Stimulated activated naive CD8-positive, alpha-beta T cell treated with anti-CD3 and anti-CD28 coated beads, Interleukin-15, Interleukin-2, amounts not matched to agents 100 ng/mL and 50 ng/mL, for 24 hours (primary cell): ENCODE measurements around the gene PTGR1.
"Not testable (repeated sequence)": the region's sequence is repeated elsewhere in the genome, so short reads cannot be mapped to it uniquely, and the experiment has no call there.

Experiments used
- H3K27ac Mint-ChIP-seq: one replicate; pipeline ENCODE4 v1.8.0; 2021; ENCODE audit warnings: mild to moderate bottlenecking, mixed read lengths
- H3K27me3 Mint-ChIP-seq: one replicate; pipeline ENCODE4 v1.8.0; 2021; ENCODE audit warnings: mixed read lengths
- H3K36me3 Mint-ChIP-seq: one replicate; pipeline ENCODE4 v1.8.0; 2021; ENCODE audit warnings: low read depth, mixed read lengths
- H3K4me1 Mint-ChIP-seq: one replicate; pipeline ENCODE4 v1.8.0; 2021; ENCODE audit warnings: low read depth, mixed read lengths
- H3K4me3 Mint-ChIP-seq: one replicate; pipeline ENCODE4 v1.8.0; 2021; ENCODE audit warnings: mild to moderate bottlenecking, mixed read lengths
- H3K9me3 Mint-ChIP-seq: one replicate; pipeline ENCODE4 v1.8.0; 2021; ENCODE audit warnings: mixed read lengths

PTGR1 gene

GRCh38 chr9:111628411-111628810, 29.0 kb upstream of the PTGR1 start:
- H3K27me3 Mint-ChIP-seq: peaks cover 2% of the 10 kb centered on the region
- H3K36me3 Mint-ChIP-seq: peaks cover 18% of the 10 kb centered on the region
- H3K9me3 Mint-ChIP-seq: no peaks in the 10 kb centered on the region
- H3K4me1 Mint-ChIP-seq: peaks cover 26% of the 10 kb centered on the region
- H3K27ac Mint-ChIP-seq: no peak overlapping the region
- no peak overlapping the region for H3K4me3 Mint-ChIP-seq

- H3K27me3 Mint-ChIP-seq: peaks cover 8% of the 10 kb centered on the region
- no peaks in the 10 kb centered on the region for H3K9me3 Mint-ChIP-seq
- H3K4me3 Mint-ChIP-seq: no peak overlapping the region
- peaks cover 8% of the 10 kb centered on the region for H3K36me3 Mint-ChIP-seq
- peaks cover 16% of the 10 kb centered on the region for H3K4me1 Mint-ChIP-seq
- no peak overlapping the region for H3K27ac Mint-ChIP-seq
Measured at GRCh38 chr9:111627260-111627963, 28.0 kb upstream of the PTGR1 start.

GRCh38 chr9:111622626-111623025, 23.2 kb upstream of the PTGR1 start:
- Mint-ChIP-seq H3K27ac (no peak overlapping the region), H3K4me1 (no peaks in the 10 kb centered on the region), H3K27me3 (peaks cover 8% of the 10 kb centered on the region), H3K36me3 (no peaks in the 10 kb centered on the region), H3K9me3 (no peaks in the 10 kb centered on the region), H3K4me3 (no peak overlapping the region)

GRCh38 chr9:111621895-111622480, 22.5 kb upstream of the PTGR1 start:
- Mint-ChIP-seq H3K27me3 (peaks cover 8% of the 10 kb centered on the region), H3K36me3 (no peaks in the 10 kb centered on the region), H3K4me1 (no peaks in the 10 kb centered on the region), H3K27ac (no peak overlapping the region), H3K9me3 (no peaks in the 10 kb centered on the region), H3K4me3 (no peak overlapping the region)

GRCh38 chr9:111617349-111617748, 17.9 kb upstream of the PTGR1 start:
- H3K27me3 Mint-ChIP-seq: peaks cover 18% of the 10 kb centered on the region
- H3K4me1 Mint-ChIP-seq, H3K27ac Mint-ChIP-seq, H3K4me3 Mint-ChIP-seq, H3K36me3 Mint-ChIP-seq, H3K9me3 Mint-ChIP-seq: not testable (repeated sequence)

GRCh38 chr9:111615928-111616327, 16.5 kb upstream of the PTGR1 start:
- Mint-ChIP-seq H3K4me1 (no peaks in the 10 kb centered on the region), H3K36me3 (no peaks in the 10 kb centered on the region), H3K27me3 (peaks cover 21% of the 10 kb centered on the region), H3K9me3 (no peaks in the 10 kb centered on the region), H3K4me3 (no peak overlapping the region), H3K27ac (no peak overlapping the region)

GRCh38 chr9:111613436-111614040, 14.1 kb upstream of the PTGR1 start:
- H3K4me3 Mint-ChIP-seq: no peak overlapping the region
- no peaks in the 10 kb centered on the region for H3K36me3 Mint-ChIP-seq
- H3K9me3 Mint-ChIP-seq: no peaks in the 10 kb centered on the region
- no peak overlapping the region for H3K27ac Mint-ChIP-seq
- H3K27me3 Mint-ChIP-seq: peaks cover 36% of the 10 kb centered on the region
- H3K4me1 Mint-ChIP-seq: no peaks in the 10 kb centered on the region

- Mint-ChIP-seq H3K9me3 (no peaks in the 10 kb centered on the region), H3K27me3 (peaks cover 32% of the 10 kb centered on the region), H3K36me3 (no peaks in the 10 kb centered on the region), H3K4me1 (no peaks in the 10 kb centered on the region), H3K4me3 (no peak overlapping the region), H3K27ac (no peak overlapping the region)
Measured at GRCh38 chr9:111610845-111611244, 11.4 kb upstream of the PTGR1 start.

- peaks cover 37% of the 10 kb centered on the region for H3K27me3 Mint-ChIP-seq
Measured at GRCh38 chr9:111610149-111610548, 10.7 kb upstream of the PTGR1 start.

GRCh38 chr9:111605041-111605559, 5.7 kb upstream of the PTGR1 start:
- peaks cover 34% of the 10 kb centered on the region for H3K27me3 Mint-ChIP-seq
- H3K36me3 Mint-ChIP-seq: no peaks in the 10 kb centered on the region
- no peak overlapping the region for H3K27ac Mint-ChIP-seq
- H3K4me3 Mint-ChIP-seq: no peak overlapping the region
- H3K4me1 Mint-ChIP-seq: no peaks in the 10 kb centered on the region
- no peaks in the 10 kb centered on the region for H3K9me3 Mint-ChIP-seq

More at GRCh38 chr9:111610149-111610548, 10.7 kb upstream of the PTGR1 start:
- Mint-ChIP-seq H3K4me3 (no peak overlapping the region), H3K4me1 (no peaks in the 10 kb centered on the region), H3K27ac (no peak overlapping the region), H3K9me3 (no peaks in the 10 kb centered on the region), H3K36me3 (no peaks in the 10 kb centered on the region)

- Mint-ChIP-seq H3K36me3 (no peaks in the 10 kb centered on the region), H3K27ac (no peak overlapping the region), H3K4me1 (peaks cover 3% of the 10 kb centered on the region), H3K9me3 (no peaks in the 10 kb centered on the region), H3K4me3 (no peak overlapping the region), H3K27me3 (peaks cover 39% of the 10 kb centered on the region)
Measured at GRCh38 chr9:111604054-111604615, 4.7 kb upstream of the PTGR1 start.

GRCh38 chr9:111603041-111603440, 3.6 kb upstream of the PTGR1 start:
- H3K9me3 Mint-ChIP-seq: no peaks in the 10 kb centered on the region
- H3K27ac Mint-ChIP-seq: no peak overlapping the region
- no peaks in the 10 kb centered on the region for H3K36me3 Mint-ChIP-seq
- peaks cover 10% of the 10 kb centered on the region for H3K4me1 Mint-ChIP-seq
- no peak overlapping the region for H3K4me3 Mint-ChIP-seq
- peaks cover 39% of the 10 kb centered on the region for H3K27me3 Mint-ChIP-seq

- Mint-ChIP-seq H3K4me1 (peaks cover 13% of the 10 kb centered on the region), H3K27me3 (peaks cover 51% of the 10 kb centered on the region), H3K27ac (no peak overlapping the region), H3K9me3 (no peaks in the 10 kb centered on the region), H3K4me3 (no peak overlapping the region), H3K36me3 (no peaks in the 10 kb centered on the region)
Measured at GRCh38 chr9:111601237-111602018, 2.0 kb upstream of the PTGR1 start.

GRCh38 chr9:111599955-111600343, 502 bp upstream of the PTGR1 start:
- H3K36me3 Mint-ChIP-seq: no peaks in the 10 kb centered on the region
- H3K27me3 Mint-ChIP-seq: peaks cover 45% of the 10 kb centered on the region
- no peaks in the 10 kb centered on the region for H3K9me3 Mint-ChIP-seq
- H3K27ac Mint-ChIP-seq: no peak overlapping the region
- H3K4me3 Mint-ChIP-seq: peak overlapping the region; percentile 84
- H3K4me1 Mint-ChIP-seq: peaks cover 13% of the 10 kb centered on the region

GRCh38 chr9:111598733-111599091, 735 bp downstream of the PTGR1 start:
- Mint-ChIP-seq H3K27me3 (peaks cover 45% of the 10 kb centered on the region), H3K4me3 (peak overlapping the region; percentile 84), H3K4me1 (peaks cover 13% of the 10 kb centered on the region), H3K36me3 (no peaks in the 10 kb centered on the region), H3K27ac (no peak overlapping the region), H3K9me3 (no peaks in the 10 kb centered on the region)
